ENCODE results near the gene SLC29A1.

DNA sequence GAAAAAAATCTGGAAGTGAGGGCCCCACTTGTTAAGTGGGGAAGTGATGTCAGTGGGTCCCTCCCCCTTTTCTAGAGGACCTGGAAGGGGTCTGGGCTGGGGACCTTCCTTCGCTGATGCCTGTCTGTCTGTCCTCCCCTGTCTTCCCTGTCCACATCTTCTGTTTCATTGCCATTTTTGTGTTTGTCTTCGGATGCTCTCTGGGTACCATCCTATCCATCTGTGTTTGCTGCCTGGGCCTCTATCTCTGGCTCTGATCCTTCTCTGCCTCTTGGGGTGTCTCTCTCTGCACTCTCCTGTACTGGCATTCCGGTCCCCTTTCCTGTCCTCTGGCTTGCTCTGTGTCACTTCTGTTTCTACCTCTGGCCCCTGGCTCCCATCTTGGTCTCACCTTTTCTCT, 49.1 kb downstream of the SLC29A1 start:
- TF ChIP-seq, protein P1, sequence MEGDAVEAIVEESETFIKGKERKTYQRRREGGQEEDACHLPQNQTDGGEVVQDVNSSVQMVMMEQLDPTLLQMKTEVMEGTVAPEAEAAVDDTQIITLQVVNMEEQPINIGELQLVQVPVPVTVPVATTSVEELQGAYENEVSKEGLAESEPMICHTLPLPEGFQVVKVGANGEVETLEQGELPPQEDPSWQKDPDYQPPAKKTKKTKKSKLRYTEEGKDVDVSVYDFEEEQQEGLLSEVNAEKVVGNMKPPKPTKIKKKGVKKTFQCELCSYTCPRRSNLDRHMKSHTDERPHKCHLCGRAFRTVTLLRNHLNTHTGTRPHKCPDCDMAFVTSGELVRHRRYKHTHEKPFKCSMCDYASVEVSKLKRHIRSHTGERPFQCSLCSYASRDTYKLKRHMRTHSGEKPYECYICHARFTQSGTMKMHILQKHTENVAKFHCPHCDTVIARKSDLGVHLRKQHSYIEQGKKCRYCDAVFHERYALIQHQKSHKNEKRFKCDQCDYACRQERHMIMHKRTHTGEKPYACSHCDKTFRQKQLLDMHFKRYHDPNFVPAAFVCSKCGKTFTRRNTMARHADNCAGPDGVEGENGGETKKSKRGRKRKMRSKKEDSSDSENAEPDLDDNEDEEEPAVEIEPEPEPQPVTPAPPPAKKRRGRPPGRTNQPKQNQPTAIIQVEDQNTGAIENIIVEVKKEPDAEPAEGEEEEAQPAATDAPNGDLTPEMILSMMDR (IDR thresholded peaks at IDR 0.05), result no peak
- TF ChIP-seq POLR2AphosphoS5 (IDR thresholded peaks at IDR 0.05), result no peak
- no peak for TF ChIP-seq POLR2A (IDR thresholded peaks at IDR 0.05)
- no peak for TF ChIP-seq EP300 (IDR thresholded peaks at IDR 0.05)
